Measurements from ENCODE around the gene PNMA8B.
"Not testable (repeated sequence)": the region's sequence is repeated elsewhere in the genome, so short reads cannot be mapped to it uniquely, and the experiment has no call there.

The PNMA8B gene, protein sequence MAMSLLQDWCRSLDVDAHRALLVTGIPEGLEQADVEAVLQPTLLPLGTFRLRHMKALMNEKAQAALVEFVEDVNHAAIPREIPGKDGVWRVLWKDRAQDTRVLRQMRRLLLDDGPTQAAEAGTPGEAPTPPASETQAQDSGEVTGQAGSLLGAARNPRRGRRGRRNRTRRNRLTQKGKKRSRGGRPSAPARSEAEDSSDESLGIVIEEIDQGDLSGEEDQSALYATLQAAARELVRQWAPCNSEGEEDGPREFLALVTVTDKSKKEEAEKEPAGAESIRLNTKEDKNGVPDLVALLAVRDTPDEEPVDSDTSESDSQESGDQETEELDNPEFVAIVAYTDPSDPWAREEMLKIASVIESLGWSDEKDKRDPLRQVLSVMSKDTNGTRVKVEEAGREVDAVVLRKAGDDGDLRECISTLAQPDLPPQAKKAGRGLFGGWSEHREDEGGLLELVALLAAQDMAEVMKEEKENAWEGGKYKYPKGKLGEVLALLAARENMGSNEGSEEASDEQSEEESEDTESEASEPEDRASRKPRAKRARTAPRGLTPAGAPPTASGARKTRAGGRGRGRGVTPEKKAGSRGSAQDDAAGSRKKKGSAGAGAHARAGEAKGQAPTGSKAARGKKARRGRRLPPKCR

DNA sequence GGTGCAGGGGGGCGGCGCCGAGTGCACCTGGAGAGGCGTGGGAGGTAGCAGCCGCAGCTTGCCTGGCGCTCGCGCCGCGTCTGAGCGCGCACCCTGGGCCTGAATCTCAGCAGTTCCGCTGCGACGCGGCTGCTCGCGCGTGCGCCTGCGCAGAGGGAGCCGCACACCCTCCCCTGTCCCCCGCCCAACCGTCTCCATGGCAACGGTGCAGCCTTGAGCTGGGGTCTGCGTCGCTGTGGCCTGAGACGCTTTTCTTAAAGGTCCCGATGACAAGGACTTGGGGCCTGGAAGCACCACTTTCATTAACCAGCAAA lies at the start of gene PNMA8B:
PNMA8B (minus strand) TSS at position 82 of the 314 bp plus-strand sequence. CDS start 402 bp downstream, outside the sequence.
- DNase-seq = peak; percentile 63

DNA sequence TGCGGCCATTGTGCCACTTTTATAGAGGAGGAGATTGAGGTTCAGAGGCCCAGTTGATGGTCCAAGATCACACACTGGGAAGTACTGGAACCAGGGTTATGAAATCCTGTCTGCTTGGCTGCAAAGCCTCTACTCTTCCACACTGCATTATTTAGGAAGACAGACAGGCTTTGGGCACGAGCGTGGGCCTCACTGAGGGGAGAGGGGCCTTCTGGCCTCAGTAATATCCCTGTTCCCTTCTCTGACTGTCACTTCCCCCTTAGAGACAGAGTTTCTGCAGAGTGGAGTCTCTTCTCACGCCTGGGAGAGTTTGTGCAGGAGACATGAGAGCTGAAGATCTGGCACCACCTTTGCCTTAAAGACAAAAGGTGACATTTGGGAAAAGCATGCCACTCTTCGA lies 49.0 kb upstream of the PNMA8B start:
- no peak for DNase-seq

DNA sequence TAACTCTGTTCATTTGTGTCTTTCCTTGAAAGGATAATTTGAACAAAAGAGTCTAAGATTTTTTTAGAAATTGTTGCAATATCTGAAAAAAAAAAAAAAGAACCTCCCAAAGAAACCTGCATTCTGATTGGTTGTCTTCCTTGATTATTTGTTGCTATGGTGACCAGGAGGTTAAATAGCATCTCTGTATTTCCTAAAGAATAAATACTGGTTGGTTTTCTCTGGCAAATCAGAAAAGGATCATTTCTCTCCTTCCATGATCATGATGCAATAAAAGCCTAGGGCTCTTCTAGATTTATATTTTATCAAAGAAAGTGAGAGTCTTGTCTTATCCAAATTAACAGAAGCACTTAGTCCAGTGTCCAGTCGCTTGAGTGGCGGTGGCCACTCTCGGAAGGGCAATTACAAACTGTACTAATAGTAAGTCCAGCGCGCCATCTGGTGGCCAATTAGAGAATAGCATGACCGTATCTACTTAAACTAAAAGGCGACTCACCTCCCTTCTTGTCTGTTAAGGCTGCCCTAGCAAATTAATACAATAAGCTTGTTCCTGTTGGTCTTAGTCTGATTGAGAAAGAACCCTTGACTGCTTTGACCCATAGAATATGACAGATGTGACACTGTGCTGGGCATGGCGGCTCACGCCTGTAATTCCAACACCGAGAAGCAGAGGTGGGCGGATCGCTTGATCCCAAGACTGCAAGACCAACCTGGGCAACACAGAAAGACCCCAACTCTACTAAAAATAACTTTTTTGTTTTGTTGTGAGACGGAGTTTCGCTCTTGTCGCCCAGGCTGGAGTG lies 47.0 kb upstream of the PNMA8B start:
- DNase-seq = peak; percentile 75

DNA sequence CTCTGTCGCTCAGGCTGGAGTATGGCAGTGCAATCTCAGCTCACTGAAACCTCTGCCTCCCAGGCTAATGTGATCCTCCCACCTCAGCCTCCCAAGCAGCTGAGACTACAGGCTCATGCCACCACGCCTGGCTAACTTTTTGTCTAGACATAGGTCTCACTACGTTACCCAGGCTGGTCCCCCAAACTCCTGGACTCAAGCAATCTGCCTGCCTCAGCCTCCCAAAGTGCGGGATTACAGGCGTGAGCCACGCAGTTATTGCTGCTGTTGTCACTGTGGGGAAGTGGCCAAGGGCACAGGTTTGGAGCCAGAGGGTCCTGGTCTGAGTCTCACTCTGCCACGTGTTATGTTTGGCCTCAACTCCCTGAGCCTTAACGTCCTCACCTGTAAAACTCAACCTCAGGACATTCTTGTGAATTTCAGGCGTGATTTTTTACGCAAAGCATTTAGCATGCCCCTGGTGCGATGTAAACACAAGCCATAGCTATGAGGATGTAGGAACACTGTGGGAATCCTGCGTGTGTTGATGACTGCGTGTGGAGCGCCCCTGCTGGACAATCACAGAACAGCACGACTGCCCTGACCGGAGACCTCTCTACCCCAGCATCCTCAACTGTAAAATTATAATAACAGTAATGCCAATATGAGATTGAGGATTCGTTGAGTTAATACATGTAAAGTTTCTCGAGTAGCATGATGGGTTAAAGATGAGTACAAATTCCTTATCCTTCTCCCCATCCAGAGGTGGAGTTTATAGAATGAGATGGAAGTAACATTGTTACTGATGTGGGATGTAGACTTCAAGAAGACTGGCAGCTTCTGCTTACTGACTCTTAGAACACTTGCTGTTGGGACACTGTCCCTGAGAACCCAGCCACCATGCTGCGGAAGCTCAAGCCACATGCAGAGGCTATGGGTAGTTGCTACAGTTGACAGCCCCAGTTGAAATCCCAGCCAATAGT lies 41.8 kb upstream of the PNMA8B start:
- peak; percentile 42 for DNase-seq

DNA sequence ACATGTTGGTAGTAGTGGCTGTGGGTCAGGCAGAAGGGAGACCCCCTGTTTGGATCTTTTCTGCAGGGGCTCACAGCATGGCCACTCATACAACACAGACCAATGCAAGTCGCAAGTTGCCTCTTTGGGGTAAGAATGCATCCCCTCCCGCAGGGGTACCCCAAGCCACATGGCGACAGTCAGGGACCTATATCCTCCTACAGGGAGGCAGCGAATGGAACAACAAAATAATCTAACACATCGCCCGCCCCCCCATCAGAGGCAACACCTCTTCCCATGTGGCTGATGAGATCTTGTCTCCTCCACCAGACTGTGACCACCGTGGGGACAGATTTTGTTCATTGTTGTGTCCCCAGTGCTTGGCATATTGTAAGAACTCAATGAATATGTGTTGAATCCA lies 40.7 kb upstream of the PNMA8B start:
- DNase-seq = no peak

DNA sequence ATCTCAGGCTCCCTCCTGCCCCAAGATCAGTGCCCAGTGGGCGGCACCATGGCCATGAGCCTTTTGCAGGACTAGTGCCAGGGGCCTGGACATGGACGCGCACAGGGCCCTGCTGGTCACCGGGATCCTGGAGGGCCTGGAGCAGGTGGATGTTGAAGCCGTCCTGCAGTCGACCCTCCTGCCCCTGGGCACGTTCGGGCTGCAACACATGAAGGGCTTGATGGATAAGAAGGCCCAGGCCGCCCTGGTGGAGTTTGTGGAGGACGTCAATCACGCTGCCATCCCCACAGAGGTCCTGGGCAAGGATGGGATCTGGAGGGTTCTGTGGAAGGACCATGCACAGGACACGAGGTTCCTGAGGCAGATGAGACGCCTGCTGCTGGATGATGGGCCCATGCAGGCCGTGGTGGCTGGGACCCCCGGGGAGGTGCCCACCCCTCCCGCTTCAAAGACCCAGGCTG lies 38.0 kb upstream of the PNMA8B start:
- no peak for DNase-seq

DNA sequence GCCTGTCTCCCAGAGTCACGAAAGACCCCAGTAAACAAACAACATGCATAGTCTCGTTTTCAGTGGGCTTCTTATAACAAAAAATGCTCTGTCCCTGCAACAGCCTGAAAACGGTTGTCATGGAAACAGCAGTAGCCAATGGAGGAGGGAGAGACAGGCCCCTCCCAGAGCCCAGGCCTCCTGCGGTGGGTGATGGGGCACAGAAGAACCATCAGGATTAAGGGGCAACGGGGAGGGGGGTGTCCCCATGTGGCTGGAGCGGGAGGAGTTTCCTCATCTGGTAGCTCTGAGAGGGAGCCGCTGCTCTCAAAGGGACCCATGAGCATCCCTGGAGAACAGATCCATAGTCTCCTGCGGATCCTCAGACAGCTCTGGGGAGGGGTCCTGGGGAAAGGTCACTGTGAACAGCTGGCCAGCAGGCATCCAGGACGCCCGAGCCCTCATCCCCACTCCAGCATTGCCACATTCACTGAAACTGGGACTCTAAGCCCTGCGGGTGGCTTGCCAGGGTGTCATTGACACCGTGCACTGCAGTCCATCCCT lies 37.5 kb upstream of the PNMA8B start:
- no peak for DNase-seq

DNA sequence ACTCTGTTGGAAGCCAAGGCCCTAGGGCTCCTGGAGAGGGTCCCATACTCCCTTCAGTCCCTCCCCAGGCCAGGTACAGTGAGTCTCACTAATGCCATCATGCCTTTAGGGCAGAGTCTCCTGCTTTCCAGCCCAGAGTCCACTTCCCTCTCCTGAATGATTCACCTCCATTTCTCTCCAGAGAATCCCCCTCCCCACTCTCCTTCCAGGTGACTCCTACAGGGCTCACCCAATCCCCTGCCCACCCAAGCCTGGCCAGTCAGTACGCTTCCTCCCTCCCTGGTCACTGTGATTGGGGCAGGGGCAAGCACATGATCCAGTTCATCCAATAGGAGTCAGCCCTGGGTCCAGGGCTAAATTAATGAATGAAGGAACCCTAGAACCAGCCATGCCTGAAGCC lies 35.0 kb upstream of the PNMA8B start:
- DNase-seq = no peak

DNA sequence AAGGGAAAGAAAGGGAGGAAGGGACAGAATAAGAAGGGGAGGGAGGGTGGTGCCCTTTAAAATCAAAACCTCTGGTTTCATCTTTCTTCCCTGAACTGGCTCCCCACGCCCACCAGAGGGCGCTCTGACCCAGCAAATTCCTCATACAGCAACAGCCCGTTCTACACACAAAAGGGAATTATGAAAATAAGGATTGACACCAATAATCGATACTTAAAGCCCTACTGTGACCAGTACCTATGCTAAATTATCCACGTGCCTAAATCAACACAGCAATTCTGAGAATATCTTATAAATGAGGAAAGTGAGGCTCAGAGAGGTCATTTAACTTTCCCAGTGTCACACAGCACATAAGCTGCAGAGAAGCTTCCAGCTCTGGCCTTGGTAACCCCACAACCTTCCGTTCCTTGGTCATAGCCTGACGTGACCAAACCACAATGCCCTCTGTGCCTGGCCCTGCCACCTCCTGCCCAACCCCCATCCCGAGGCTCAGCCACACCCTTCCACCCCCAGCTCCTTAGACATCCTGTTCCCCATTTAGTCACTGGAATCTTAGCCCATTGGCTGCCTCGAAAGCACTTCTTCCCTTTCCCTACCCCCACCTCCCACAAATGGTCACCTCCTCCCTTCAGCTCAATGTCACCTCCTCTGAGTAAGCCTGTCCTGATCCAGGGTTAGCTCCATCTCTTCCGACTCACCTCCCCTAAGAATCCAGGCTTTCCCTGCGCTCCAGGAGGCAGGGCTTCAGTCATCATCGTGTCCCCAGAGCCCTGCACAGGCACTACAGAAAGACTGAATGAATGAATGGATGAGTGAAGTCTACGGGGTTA lies 34.2 kb upstream of the PNMA8B start:
- DNase-seq = peak; percentile 88

DNA sequence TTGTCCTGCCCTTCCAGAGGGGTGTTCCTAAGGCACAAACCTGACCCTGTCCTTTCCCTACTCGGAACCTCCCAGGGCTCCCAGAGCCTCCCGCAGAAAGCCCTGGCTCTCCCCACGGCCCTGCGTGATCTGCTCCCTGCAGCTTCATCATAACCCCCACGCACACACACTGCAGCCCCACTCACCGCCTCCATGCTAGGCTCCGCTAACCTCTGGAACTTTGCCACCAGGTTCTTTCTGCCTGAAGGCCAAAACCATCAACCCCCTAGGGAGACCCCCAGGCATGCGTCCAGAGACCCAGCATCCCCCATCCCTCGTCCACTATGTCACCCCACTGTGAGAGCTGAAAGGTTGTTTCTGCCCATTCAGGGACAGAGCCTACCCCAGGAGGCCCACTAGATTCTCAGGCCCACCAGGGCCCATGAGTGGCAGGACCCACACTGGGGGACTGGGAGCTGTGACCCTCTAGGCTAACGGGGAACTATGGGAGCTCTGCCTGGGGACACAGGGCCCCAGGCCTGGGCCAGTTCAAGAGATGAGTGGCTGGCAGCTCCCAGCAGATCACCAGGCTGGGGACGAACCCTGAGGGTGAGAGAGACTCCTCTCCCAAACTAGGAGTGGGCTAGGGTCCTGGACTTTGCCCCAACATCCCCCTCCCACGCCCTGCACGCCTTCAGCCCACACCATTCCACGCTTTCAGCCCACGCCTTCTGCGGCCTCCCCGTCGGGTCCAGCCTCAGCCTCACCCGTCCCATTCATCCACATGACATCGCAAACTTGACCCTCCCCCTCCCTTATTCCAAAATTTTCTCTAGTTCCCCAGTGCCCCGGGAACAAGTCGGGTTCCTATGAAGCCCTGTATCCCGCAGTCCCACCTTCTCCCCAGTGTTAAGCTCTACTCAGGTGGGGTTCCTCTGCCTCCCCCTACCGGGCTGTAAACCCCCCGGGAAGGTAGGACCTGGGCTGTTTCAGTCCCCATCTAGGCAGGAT lies 33.2 kb upstream of the PNMA8B start:
- DNase-seq = no peak

DNA sequence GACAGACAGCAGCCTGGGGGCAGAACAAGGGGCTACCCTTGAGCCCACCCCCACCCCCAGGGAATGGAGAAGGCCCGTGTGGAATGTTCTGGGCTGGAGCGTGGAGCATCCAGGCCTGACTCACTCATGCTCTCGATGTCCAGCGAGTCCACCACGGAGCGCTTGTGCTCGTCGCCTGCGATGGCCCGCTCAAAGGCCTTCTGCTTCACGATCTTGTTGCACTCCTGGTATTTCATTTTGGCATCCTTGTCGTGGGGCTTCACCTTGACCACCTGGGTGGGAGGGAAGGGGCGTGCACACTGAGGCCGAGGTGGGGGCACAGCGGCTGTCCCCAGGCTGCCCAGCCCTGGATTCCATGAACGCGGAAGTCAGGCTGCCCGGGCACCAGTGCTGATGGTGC lies 31.1 kb upstream of the PNMA8B start:
- not testable (repeated sequence) for DNase-seq

DNA sequence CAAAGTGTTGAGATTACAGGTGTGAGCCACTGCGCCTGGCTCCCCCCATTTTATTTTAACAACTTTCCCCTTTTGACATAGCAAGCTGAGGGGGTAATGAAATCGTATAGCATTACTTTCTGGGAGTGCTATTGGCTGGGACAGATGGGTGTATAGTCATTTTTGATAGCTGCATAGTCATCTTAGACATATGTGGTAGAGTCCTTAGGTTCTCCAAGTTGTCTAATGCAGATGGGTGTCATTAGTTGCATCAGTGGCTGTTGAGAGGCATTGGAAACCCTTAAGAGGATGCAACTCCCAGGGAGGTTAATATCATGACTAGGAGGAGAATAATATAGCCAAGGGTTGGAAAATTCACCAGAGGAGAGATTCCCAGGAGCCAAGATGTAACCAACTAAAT lies 28.6 kb upstream of the PNMA8B start:
- DNase-seq = no peak

DNA sequence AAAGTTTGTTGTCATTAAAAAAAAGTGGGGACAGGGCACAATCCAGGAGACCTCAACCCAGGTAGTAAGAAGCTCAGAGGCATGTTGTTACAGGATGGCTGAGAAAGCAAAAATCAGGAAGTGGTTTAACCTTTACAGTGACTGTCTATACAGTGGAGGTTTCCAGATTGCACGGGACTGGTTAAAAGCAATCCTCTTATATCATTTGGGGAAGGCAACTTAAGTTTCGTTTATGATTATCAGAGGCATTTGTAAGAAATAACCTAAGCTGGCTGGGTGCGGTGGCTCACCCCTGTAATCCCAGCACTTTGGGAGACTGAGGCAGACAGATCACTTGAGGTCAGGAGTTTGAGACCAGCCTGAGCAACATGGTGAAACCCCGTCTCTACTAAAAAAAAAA lies 27.3 kb upstream of the PNMA8B start:
- peak; percentile 31 for DNase-seq

DNA sequence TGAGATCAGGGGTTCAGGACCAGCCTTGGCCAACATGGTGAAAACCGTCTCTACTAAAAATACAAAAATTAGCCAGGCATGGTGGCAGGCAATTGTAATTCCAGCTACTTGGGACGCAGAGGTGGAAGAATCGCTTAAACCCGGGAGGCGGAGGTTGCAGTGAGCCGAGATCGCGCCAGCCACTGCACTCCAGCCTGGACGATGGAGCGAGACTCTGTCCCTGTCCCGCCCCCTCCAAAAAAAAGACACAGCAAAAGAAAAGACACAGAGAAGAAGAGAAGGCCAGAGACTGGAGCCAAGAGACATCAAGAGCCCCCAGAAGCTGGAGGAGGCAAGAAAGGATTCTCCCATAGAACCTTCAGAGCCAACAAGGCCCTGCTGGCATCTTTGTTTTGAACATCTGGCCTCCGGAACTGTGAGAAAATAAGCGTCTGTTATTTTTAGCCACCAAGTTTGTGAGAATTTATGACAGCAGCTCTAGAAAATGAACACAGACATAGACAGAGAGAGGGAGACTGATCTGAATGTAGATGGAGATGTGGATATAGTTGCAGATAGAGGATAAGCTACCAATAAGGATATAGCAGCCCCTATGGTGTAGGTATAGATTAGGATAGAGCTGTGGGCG lies 25.7 kb upstream of the PNMA8B start:
- no peak for DNase-seq

DNA sequence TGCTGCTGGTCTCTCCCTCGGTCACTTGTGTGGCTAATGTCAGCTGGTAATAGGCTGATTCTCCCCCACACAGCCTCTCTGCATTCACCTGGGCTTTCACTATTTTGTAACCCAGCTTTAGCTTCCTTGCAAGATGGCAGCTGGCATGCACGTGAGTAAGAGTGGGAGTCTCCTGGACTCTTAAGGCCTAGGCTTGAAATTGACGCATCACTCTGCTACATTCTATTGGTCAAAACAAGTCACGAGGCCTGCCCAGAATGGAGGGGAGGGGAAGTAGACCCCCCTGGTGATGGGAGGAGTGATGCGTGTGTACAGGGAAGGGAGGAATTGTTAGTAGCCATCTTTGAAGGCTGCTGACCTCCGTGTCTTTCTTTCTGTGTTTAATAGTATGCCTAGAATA lies 24.9 kb upstream of the PNMA8B start:
- DNase-seq = no peak

DNA sequence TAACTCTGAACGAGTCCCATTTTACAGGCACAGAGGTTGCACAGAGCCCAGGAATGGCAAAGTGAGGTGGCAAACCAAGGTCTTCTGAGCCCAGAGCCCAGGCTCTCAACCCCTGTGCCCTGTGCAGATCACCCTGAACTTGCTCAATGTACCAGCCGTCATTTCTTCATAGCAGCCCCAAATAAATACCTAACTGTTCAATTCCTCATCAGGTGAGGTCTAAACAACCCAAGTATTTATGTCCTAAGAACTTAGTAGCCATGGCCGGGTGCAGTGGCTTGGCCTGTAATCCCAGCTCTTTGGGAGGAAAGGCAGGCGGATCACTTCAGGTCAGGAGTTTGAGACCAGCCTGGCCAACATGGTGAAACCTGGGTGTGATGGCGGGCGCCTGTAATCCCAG lies 21.8 kb upstream of the PNMA8B start:
- DNase-seq = no peak

DNA sequence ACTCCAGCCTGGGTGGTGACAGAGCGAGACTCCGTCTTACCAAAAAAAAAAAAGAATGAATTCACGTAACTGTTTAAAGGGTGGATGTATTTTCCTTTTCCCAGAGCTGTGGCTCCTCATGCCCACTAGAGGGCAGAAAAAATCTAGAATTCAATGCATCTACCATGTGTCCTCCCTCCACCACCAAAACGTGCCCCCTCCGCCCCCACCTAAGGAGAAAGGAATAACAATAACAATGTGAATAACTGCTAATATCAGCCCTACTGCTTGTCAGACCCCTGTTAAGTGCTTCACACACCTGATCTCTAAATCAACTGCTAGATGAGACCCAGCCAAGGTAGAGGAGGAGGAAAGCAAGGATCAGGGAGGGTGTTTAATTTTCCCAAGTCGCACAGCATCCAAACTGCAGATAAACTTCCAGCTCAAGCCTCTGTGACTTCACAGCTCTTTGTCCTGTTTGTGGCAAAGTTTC lies 20.2 kb upstream of the PNMA8B start:
- DNase-seq = peak; percentile 22

DNA sequence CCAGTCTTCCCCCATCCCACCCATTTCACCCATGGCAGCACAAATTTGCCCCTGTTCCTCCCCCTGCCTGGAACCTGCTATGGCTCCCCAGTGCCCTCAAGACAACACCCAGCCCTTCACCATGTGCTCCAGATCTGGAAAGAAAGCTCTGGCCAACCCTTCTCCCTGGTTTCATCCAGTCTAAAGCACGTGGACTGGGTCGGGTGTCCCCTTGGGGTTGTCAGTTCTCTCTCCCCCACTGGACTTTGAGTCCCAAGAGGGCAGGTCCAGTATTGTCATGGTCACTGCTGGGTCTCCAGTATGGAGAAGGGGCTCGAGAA lies 19.6 kb upstream of the PNMA8B start:
- DNase-seq = no peak

DNA sequence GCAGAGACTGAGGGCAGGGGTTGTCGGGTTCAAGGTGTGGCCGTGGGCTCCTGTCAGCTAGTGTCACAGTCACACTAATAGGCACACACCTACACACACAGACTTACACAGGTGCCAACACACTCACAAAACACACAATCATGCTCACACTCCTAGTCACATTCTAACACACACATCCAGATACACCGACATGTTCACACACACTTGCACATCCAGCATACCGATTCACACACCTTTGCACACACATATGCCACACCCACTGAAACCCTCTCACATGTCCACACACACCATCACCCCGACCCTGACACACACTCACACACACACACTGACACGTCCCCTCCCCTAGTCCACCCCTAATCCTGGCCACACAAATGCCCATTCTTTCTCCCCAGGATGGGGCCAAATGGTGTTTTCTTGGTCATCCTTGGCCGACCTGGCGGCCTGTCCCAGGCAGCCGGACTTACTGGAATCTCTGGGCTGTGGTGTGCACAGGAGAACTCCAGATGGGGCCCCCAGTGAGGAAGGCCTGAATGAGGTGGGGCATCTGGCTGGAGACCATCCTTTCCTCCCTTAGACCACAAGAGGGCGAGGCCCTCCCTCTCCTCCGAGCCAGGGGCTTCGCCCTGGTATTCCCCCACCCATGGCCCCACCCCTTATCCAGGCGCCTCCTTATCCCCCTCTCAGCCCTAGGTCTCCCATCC lies 19.1 kb upstream of the PNMA8B start:
- DNase-seq = no peak

Data from CD4-positive, alpha-beta T cell treated with Interferon gamma for 1 hour (primary cell).